Measurements from ENCODE around the gene XAGE1B. TPM values are rescaled to one million over a fixed set of nuclear protein-coding genes. Genes with fewer than 3 reads are reported as not detected.
"Not testable (repeated sequence)": the region's sequence is repeated elsewhere in the genome, so short reads cannot be mapped to it uniquely, and the experiment has no call there.

Gene XAGE1B
- total RNA-seq, 1 experiment from 2014 or later: not detected

- H2BK20ac ChIP-seq (ENCODE audit: low read depth, low read length, poor library complexity, severe bottlenecking): no peak overlapping the region
- Mint-ChIP-seq H3K36me3 (ENCODE audit: insufficient read depth in 1 of 3, low read depth in 3 of 3) (peaks cover 0 to 5% (median 2%) of the 10 kb centered on the region in 3 experiments; a peak in 3 of 7 replicates), H3K4me1 (no peaks in the 10 kb centered on the region), H3K4me3 (no peak overlapping the region), H3K27ac (no peak overlapping the region), H3K27me3 (ENCODE audit: low read depth) (peaks cover 11% of the 10 kb centered on the region), H3K9me3 (peaks cover 75 to 82% of the 10 kb centered on the region in 2 experiments)
- no peak overlapping the region for H3K4me2 ChIP-seq (ENCODE audit: insufficient read depth, insufficient read length, low read length)
- H3K9me3 ChIP-seq (ENCODE audit: control insufficient read depth, low read depth, low read length): peaks cover 44% of the 10 kb centered on the region
- no peak overlapping the region for H2AK5ac ChIP-seq (ENCODE audit: insufficient read length, low read length)
- H3K79me2 ChIP-seq (ENCODE audit: insufficient read depth, low read length): no peaks in the 10 kb centered on the region
- H2BK120ac ChIP-seq (ENCODE audit: low read depth, low read length, poor library complexity, severe bottlenecking): no peak overlapping the region
- no peak overlapping the region for H4K5ac ChIP-seq (ENCODE audit: insufficient read length, low read depth, low read length)
- no peak for DNase-seq
- no peaks in the 10 kb centered on the region for H3K23me2 ChIP-seq (ENCODE audit: insufficient read length, low read depth, low read length, poor library complexity, severe bottlenecking)
- no peak overlapping the region for H3K9ac ChIP-seq (ENCODE audit: extremely low read depth, insufficient read length, low read length)
- H3K23ac ChIP-seq (ENCODE audit: insufficient read length, low read depth, low read length): no peak overlapping the region
- no peak overlapping the region for H4K91ac ChIP-seq (ENCODE audit: insufficient read length, low read depth, low read length)
- H4K8ac ChIP-seq (replicated peaks; ENCODE audit: insufficient read length, low read depth, low read length): no peak overlapping the region
- no peaks in the 10 kb centered on the region for H3K79me1 ChIP-seq (ENCODE audit: insufficient read depth, low read depth, low read length, poor library complexity, severe bottlenecking)
- no peak overlapping the region for H2BK15ac ChIP-seq (ENCODE audit: low read depth, low read length)
- no peaks in the 10 kb centered on the region for H3K4me1 ChIP-seq (ENCODE audit: insufficient read depth, low read length)
- no peak for TF ChIP-seq CTCF (conservative IDR thresholded peaks at IDR 0.05)
- no peak overlapping the region for H3K56ac ChIP-seq (ENCODE audit: insufficient read length, low read depth, low read length)
- no peaks in the 10 kb centered on the region for H3K27me3 ChIP-seq (ENCODE audit: insufficient read depth, low read length)
- H3K14ac ChIP-seq (ENCODE audit: insufficient read depth, low read length): no peak overlapping the region
- H3K18ac ChIP-seq (ENCODE audit: insufficient read length, low read depth, low read length): no peak overlapping the region
- no peak overlapping the region for H2BK5ac ChIP-seq (ENCODE audit: insufficient read length, low read length)
- no peak overlapping the region for H3K27ac ChIP-seq (ENCODE audit: insufficient read length, low read depth, low read length)
- H3T11ph ChIP-seq (ENCODE audit: low read length): no peak overlapping the region
- no peak overlapping the region for H2BK12ac ChIP-seq (ENCODE audit: insufficient read length, low read depth, low read length)
- no peak overlapping the region for H3K4ac ChIP-seq (ENCODE audit: low read depth, low read length)
- no peak overlapping the region for H2AFZ ChIP-seq (ENCODE audit: low read length)
- H4K20me1 ChIP-seq (ENCODE audit: control insufficient read depth, insufficient read depth, insufficient read length): no peaks in the 10 kb centered on the region
Observed at GRCh38 chrX:52553995-52554642, 37.3 kb upstream of the XAGE1B start.

- not testable (repeated sequence) for H3K4me1 Mint-ChIP-seq; H3K14ac ChIP-seq (ENCODE audit: insufficient read depth, low read length); DNase-seq; H4K91ac ChIP-seq (ENCODE audit: insufficient read length, low read depth, low read length); H4K8ac ChIP-seq (replicated peaks; ENCODE audit: insufficient read length, low read depth, low read length); H3K27ac Mint-ChIP-seq; H3K27me3 ChIP-seq (ENCODE audit: insufficient read depth, low read length); H3K4me2 ChIP-seq (ENCODE audit: insufficient read depth, insufficient read length, low read length); H3K36me3 Mint-ChIP-seq (ENCODE audit: insufficient read depth in 1 of 3, low read depth in 3 of 3); H3K4ac ChIP-seq (ENCODE audit: low read depth, low read length); H3K27me3 Mint-ChIP-seq (ENCODE audit: low read depth); H3K23me2 ChIP-seq (ENCODE audit: insufficient read length, low read depth, low read length, poor library complexity, severe bottlenecking); H4K5ac ChIP-seq (ENCODE audit: insufficient read length, low read depth, low read length); H3K79me1 ChIP-seq (ENCODE audit: insufficient read depth, low read depth, low read length, poor library complexity, severe bottlenecking); H2AFZ ChIP-seq (ENCODE audit: low read length); H4K20me1 ChIP-seq (ENCODE audit: control insufficient read depth, insufficient read depth, insufficient read length); H2BK12ac ChIP-seq (ENCODE audit: insufficient read length, low read depth, low read length); H3K56ac ChIP-seq (ENCODE audit: insufficient read length, low read depth, low read length); H2BK5ac ChIP-seq (ENCODE audit: insufficient read length, low read length); H3K9ac ChIP-seq (ENCODE audit: extremely low read depth, insufficient read length, low read length); H3K27ac ChIP-seq (ENCODE audit: insufficient read length, low read depth, low read length); H2BK20ac ChIP-seq (ENCODE audit: low read depth, low read length, poor library complexity, severe bottlenecking); H3K9me3 ChIP-seq (ENCODE audit: control insufficient read depth, low read depth, low read length); H3K23ac ChIP-seq (ENCODE audit: insufficient read length, low read depth, low read length); H3K79me2 ChIP-seq (ENCODE audit: insufficient read depth, low read length); H2BK15ac ChIP-seq (ENCODE audit: low read depth, low read length); H2AK5ac ChIP-seq (ENCODE audit: insufficient read length, low read length); H3T11ph ChIP-seq (ENCODE audit: low read length); H2BK120ac ChIP-seq (ENCODE audit: low read depth, low read length, poor library complexity, severe bottlenecking); H3K4me1 ChIP-seq (ENCODE audit: insufficient read depth, low read length); H3K18ac ChIP-seq (ENCODE audit: insufficient read length, low read depth, low read length); H3K4me3 Mint-ChIP-seq
- WGBS (ENCODE audit: extremely low coverage, insufficient read length, low lambda C conversion rate): no CpG with 5 or more reads among the region's 3 CpGs
- peaks cover 57 to 67% of the 10 kb centered on the region in 2 experiments for H3K9me3 Mint-ChIP-seq
Observed at GRCh38 chrX:52548769-52549168, 31.9 kb upstream of the XAGE1B start.
